Upper lobe of left lung (tissue), 6 donors: ENCODE data around the gene DVL2. TPM values are rescaled to one million over a fixed set of nuclear protein-coding genes. Genes with fewer than 3 reads are reported as not detected.

Experiments
- ATAC-seq, 2 donors: fragments of 200-7000 bp; cut with Tn5 transposase; one replicate each; pipeline ENCODE4 v1.9.1; 2022; ENCODE audit warnings: mild to moderate bottlenecking in 2 of 2, moderate library complexity in 2 of 2; ENCODE audit not compliant: low FRiP score in 2 of 2
- DNase-seq, 2 donors: peaks; one replicate each; pipeline ENCODE4 v3.0.0-alpha.2; 2019 to 2020
- H3K27ac ChIP-seq, 4 donors: fragments of 200-600 bp; sonication (generic); one replicate each; pipeline ENCODE4 v1.5.1; 2016 to 2019
- H3K27me3 ChIP-seq, 4 donors: fragments of 200-600 bp; sonication (generic); one replicate each; pipeline ENCODE4 v1.5.1; 2017 to 2019
- H3K36me3 ChIP-seq, 4 donors: fragments of 200-600 bp; sonication (generic); one replicate each; pipeline ENCODE4 v1.5.1; 2016 to 2019
- H3K4me1 ChIP-seq, 4 donors: fragments of 200-600 bp; sonication (generic); one replicate each; pipeline ENCODE4 v1.5.1; 2018 to 2019
- H3K4me3 ChIP-seq, 4 donors: fragments of 200-600 bp; sonication (generic); one replicate each; pipeline ENCODE4 v1.5.1; 2017 to 2019; ENCODE audit warnings: mild to moderate bottlenecking in 2 of 4, moderate library complexity in 1 of 4
- H3K9me3 ChIP-seq, 4 donors: fragments of 200-600 bp; sonication (generic); one replicate each; pipeline ENCODE4 v1.5.1; 2018 to 2019
- CTCF ChIP-seq, 6 experiments: fragments of 450-650 bp in 4 of 6; fragments of 200-600 bp in 2 of 6; sonication (generic) in 2 of 6; IDR thresholded peaks; one replicate each; pipeline ENCODE4 v1.5.1; 2016 to 2019; ENCODE audit warnings: antibody characterized with exemption in 6 of 6
- EP300 ChIP-seq, 4 donors: sonication (generic); formaldehyde crosslinking; IDR thresholded peaks; one replicate each; pipeline ENCODE4 v1.5.1; 2017; ENCODE audit warnings: antibody characterized with exemption in 4 of 4, control low read depth in 2 of 4
- POLR2A ChIP-seq, 4 donors: fragments of 450-650 bp; IDR thresholded peaks; one replicate each; pipeline ENCODE4 v1.5.1; 2016 to 2017; ENCODE audit warnings: antibody characterized with exemption in 4 of 4, mild to moderate bottlenecking in 2 of 4
- POLR2AphosphoS5 ChIP-seq, 2 donors: sonication (generic); formaldehyde crosslinking; IDR thresholded peaks; one replicate each; pipeline ENCODE4 v1.5.1; 2017; ENCODE audit warnings: antibody characterized with exemption in 2 of 2
- WGBS, 2 donors: methylation state at CpG; one replicate each; pipeline ENCODE4 v1.1.5; 2017 to 2018; 5-methylcytosine and 5-hydroxymethylcytosine counted together
- total RNA-seq, 6 donors: library from RNA; depleted of rRNA in 4 of 6; stranded (reverse); fragments of >200 nt in 4 of 6; gene quantifications; one replicate each; pipeline versions ENCODE4 v1.1.0 to v1.2.1, GENCODE V29; 2016 to 2021
- donor health status: DM: no; HTN: no; CAD: no; lungs with moderate emphysema.
- donor health status: DM: no; HTN: yes; CAD: no; lungs with severe emphysema.

DVL2 gene
- total RNA-seq, 6 donors from 2014 or later = 40.4 to 70.2 (median 42.4) TPM

GRCh38 chr17:7216242-7217112 lies 17.8 kb downstream of the DVL2 start:
- peaks cover 56 to 73% (median 61%) of the 10 kb centered on the region in 4 donors for H3K4me1 ChIP-seq
- no peaks in the 10 kb centered on the region for H3K27me3 ChIP-seq

GRCh38 chr17:7215652-7216180 lies 18.6 kb downstream of the DVL2 start:
- TF ChIP-seq CTCF (IDR thresholded peaks at IDR 0.05) (no peak), POLR2AphosphoS5 (IDR thresholded peaks at IDR 0.05) (no peak), POLR2A (IDR thresholded peaks at IDR 0.05) (no peak), EP300 (IDR thresholded peaks at IDR 0.05) (no peak)
- no peaks in the 10 kb centered on the region for H3K36me3 ChIP-seq
- H3K27me3 ChIP-seq = no peaks in the 10 kb centered on the region
- DNase-seq = no peak
- peak overlapping the region in 1 of 4 donors; percentile 60 for H3K4me3 ChIP-seq
- WGBS, 2 donors = 18 to 20% methylated on average over 7 to 10 of the region's 10 CpGs
- no peak for ATAC-seq
- H3K9me3 ChIP-seq = no peaks in the 10 kb centered on the region
- peak overlapping the region; percentile 42 to 100 (median 84) for H3K27ac ChIP-seq
- H3K4me1 ChIP-seq = peaks cover 49 to 66% (median 53%) of the 10 kb centered on the region in 4 donors

More at GRCh38 chr17:7216242-7217112, 17.8 kb downstream of the DVL2 start:
- DNase-seq = no peak
- Histone ChIP-seq H3K4me3 (peak overlapping the region; percentile 45 to 60 (median 48)), H3K9me3 (no peaks in the 10 kb centered on the region), H3K36me3 (peaks cover 0 to 6% (median 3%) of the 10 kb centered on the region in 4 donors), H3K27ac (peak overlapping the region; percentile 47 to 100 (median 82))
- ATAC-seq = no peak
- WGBS, 2 donors = 24 to 28% methylated on average over 7 of the region's 7 CpGs
- no peak for TF ChIP-seq EP300 (IDR thresholded peaks at IDR 0.05)
- TF ChIP-seq CTCF (IDR thresholded peaks at IDR 0.05) = no peak
- no peak for TF ChIP-seq POLR2AphosphoS5 (IDR thresholded peaks at IDR 0.05)
- no peak for TF ChIP-seq POLR2A (IDR thresholded peaks at IDR 0.05)

- Histone ChIP-seq H3K9me3 (no peaks in the 10 kb centered on the region), H3K4me1 (peaks cover 46 to 61% (median 49%) of the 10 kb centered on the region in 4 donors), H3K27ac (peak overlapping the region; percentile 42 to 100 (median 84)), H3K4me3 (peak overlapping the region in 3 of 4 donors; percentile 53 to 59 (median 54)), H3K36me3 (no peaks in the 10 kb centered on the region), H3K27me3 (no peaks in the 10 kb centered on the region)
- 25 to 32% methylated on average over 9 of the region's 9 CpGs for WGBS, 2 donors
- DNase-seq = no peak
- ATAC-seq = no peak
- no peak for TF ChIP-seq POLR2A (IDR thresholded peaks at IDR 0.05)
- TF ChIP-seq CTCF (IDR thresholded peaks at IDR 0.05) = no peak
- no peak for TF ChIP-seq EP300 (IDR thresholded peaks at IDR 0.05)
- no peak for TF ChIP-seq POLR2AphosphoS5 (IDR thresholded peaks at IDR 0.05)
These were observed 19.1 kb downstream of the DVL2 start for GRCh38 chr17:7215136-7215638.

GRCh38 chr17:7214300-7215135 lies 19.8 kb downstream of the DVL2 start:
- Histone ChIP-seq H3K9me3 (no peaks in the 10 kb centered on the region), H3K4me1 (peaks cover 46 to 60% (median 49%) of the 10 kb centered on the region in 4 donors)

More at GRCh38 chr17:7214300-7215135, 19.8 kb downstream of the DVL2 start:
- TF ChIP-seq CTCF (IDR thresholded peaks at IDR 0.05) (peak; percentile 31 to 58 (median 39)), EP300 (IDR thresholded peaks at IDR 0.05) (peak in 1 of 4 donors; percentile 3), POLR2AphosphoS5 (IDR thresholded peaks at IDR 0.05) (peak; percentile 32 to 62), POLR2A (IDR thresholded peaks at IDR 0.05) (peak in 1 of 4 donors; percentile 18)
- DNase-seq = peak; percentile 98 to 99
- Histone ChIP-seq H3K27me3 (no peaks in the 10 kb centered on the region), H3K27ac (peak overlapping the region; percentile 42 to 100 (median 84)), H3K4me3 (peak overlapping the region; percentile 21 to 59 (median 54)), H3K36me3 (no peaks in the 10 kb centered on the region)
- whole genome bisulfite sequencing, 2 donors = 0 to 1% methylated on average over 35 to 40 of the region's 45 CpGs
- peak; percentile 94 to 96 for ATAC-seq
